GM21825 (cell line): ENCODE measurements around the gene VPS26B.
A peak's percentile ranks its signal among the peaks of the same experiment; 100 is the strongest.

ENCODE experiments used
- ATAC-seq: cut with Tn5 transposase; IDR thresholded peaks from one replicate; pipeline ENCODE4 v1.9.1; 2021; ENCODE audit warnings: mild to moderate bottlenecking, moderate library complexity; ENCODE audit not compliant: unreplicated experiment

The VPS26B gene

GRCh38 chr11:134231958-134232659, 7.6 kb downstream of the VPS26B start:
- ATAC-seq: peak; percentile 35

GRCh38 chr11:134233729-134234179, 9.3 kb downstream of the VPS26B start:
- no peak for ATAC-seq

GRCh38 chr11:134235399-134235798, 10.9 kb downstream of the VPS26B start:
- ATAC-seq: no peak

- ATAC-seq: no peak
These were observed 12.5 kb downstream of the VPS26B start for GRCh38 chr11:134236834-134237556.

- no peak for ATAC-seq
These were observed 13.1 kb downstream of the VPS26B start for GRCh38 chr11:134237557-134237922.

- ATAC-seq: no peak
These were observed 14.5 kb downstream of the VPS26B start for GRCh38 chr11:134238956-134239355.

- no peak for ATAC-seq
These were observed 16.1 kb downstream of the VPS26B start for GRCh38 chr11:134240592-134240991.

- no peak for ATAC-seq
These were observed 17.9 kb downstream of the VPS26B start for GRCh38 chr11:134242376-134242775.

- ATAC-seq: no peak
These were observed 19.4 kb downstream of the VPS26B start for GRCh38 chr11:134243913-134244312.

GRCh38 chr11:134244593-134244992, 20.1 kb downstream of the VPS26B start:
- peak; percentile 71 for ATAC-seq

GRCh38 chr11:134245434-134245833, 21.0 kb downstream of the VPS26B start:
- ATAC-seq: no peak

GRCh38 chr11:134246100-134246499, 21.6 kb downstream of the VPS26B start:
- no peak for ATAC-seq

- ATAC-seq: no peak
These were observed 22.2 kb downstream of the VPS26B start for GRCh38 chr11:134246678-134247077.

GRCh38 chr11:134248910-134249480, 24.5 kb downstream of the VPS26B start:
- ATAC-seq: no peak

GRCh38 chr11:134250246-134250645, 25.8 kb downstream of the VPS26B start:
- ATAC-seq: no peak

- no peak for ATAC-seq
These were observed 26.2 kb downstream of the VPS26B start for GRCh38 chr11:134250675-134251074.

GRCh38 chr11:134252346-134253187, 28.1 kb downstream of the VPS26B start:
- peak; percentile 25 for ATAC-seq

- peak; percentile 99 for ATAC-seq
These were observed 28.9 kb downstream of the VPS26B start, which contains the start of the genes ACAD8 and THYN1 for GRCh38 chr11:134253188-134253993. Gene ACAD8, plus strand, starts transcription at chr11:134253568. Its CDS starts 33 bp downstream, at chr11:134253601. Gene THYN1, minus strand, starts transcription at chr11:134253352. Its CDS starts 470 bp downstream, at chr11:134252882.

GRCh38 chr11:134254433-134255183, 30.1 kb downstream of the VPS26B start:
- ATAC-seq: no peak
